Pancreas (tissue), 10 donors: ENCODE results near the gene TTC23L. TPM values are rescaled to one million over a fixed set of nuclear protein-coding genes. Genes with fewer than 3 reads are reported as not detected.

ENCODE experiments used
- ATAC-seq, 4 donors: fragments of 200-7000 bp; cut with Tn5 transposase; one replicate each; pipeline versions ENCODE4 v1.8.0 to v1.9.1; 2020; ENCODE audit warnings: mild to moderate bottlenecking in 4 of 4, moderate library complexity in 4 of 4
- DNase-seq, 6 donors: peaks; one replicate each; pipeline ENCODE4 v3.0.0-alpha.2; 2020
- FAIRE-seq: peaks from 2 replicates; lab custom pipeline; 2012; peaks lifted over from hg19 to GRCh38; lab: Jason Lieb, UNC
- H3K27ac ChIP-seq, 4 donors: fragments of 200-600 bp; sonication (generic); 1 replicate in 3 of 4; 2 replicates in 1 of 4; pipeline versions ENCODE4 v1.5.0 to v1.8.0; 2020
- H3K27me3 ChIP-seq, 4 donors: fragments of 200-600 bp; one replicate each; pipeline ENCODE4 v1.8.0; 2021
- H3K36me3 ChIP-seq, 3 donors: fragments of 200-600 bp; sonication (generic) in 1 of 3; one replicate each; pipeline versions ENCODE4 v1.5.0 to v1.8.0; 2020 to 2021
- H3K4me1 ChIP-seq, 3 donors: fragments of 200-600 bp; one replicate each; pipeline ENCODE4 v1.8.0; 2021
- H3K4me3 ChIP-seq, 4 donors: fragments of 200-600 bp; sonication (generic) in 2 of 4; one replicate each; pipeline versions ENCODE4 v1.5.0 to v1.8.0; 2020 to 2021
- H3K9me3 ChIP-seq, 4 donors: fragments of 200-600 bp; one replicate each; pipeline ENCODE4 v1.8.0; 2021
- WGBS, 2 donors: extraction: QIAGEN DNeasy Blood & Tissue Kit; methylation state at CpG; one replicate each; pipeline ENCODE4 v1.1.7; 2013; 5-methylcytosine and 5-hydroxymethylcytosine counted together
- intact Hi-C, 3 donors: fragments of 100-400 bp; cut with DNase I; formaldehyde crosslinking; loops; one replicate each; pipeline versions ENCODE4 v1.11.1 to v1.14.2; 2022
- polyA plus RNA-seq, 2 donors: library from polyadenylated mRNA; stranded (reverse); fragments of 200-250 nt; gene quantifications; one replicate each; pipeline ENCODE4 v1.2.3, GENCODE V29; 2013
- total RNA-seq, 6 donors: library from RNA; stranded (reverse); fragmentation: NEBNext Ultra II Directional in 4 of 6; extraction: Animal tissue kit (Norgen Biotek cat#: 25700) in 4 of 6; gene quantifications; one replicate each; pipeline versions ENCODE4 v1.2.1 to v1.2.4, GENCODE V29; 2021 to 2023
- TF ChIP-seq, protein P1 (sequence below), 4 donors: fragments of 200-600 bp; sonication (generic) in 3 of 4; IDR thresholded peaks; one replicate each; pipeline versions ENCODE4 v1.5.0 to v1.8.0; 2021; ENCODE audit warnings: antibody characterized with exemption in 4 of 4
- donor health status: healthy with polysubstance abuse.
- donor health status: DM: no; HTN: no; CAD: no; lungs with moderate emphysema.
- donor health status: DM: no; HTN: no; CAD: no.
- donor health status: control.
- donor health status: control.
- donor health status: Bipolar disorder and iron deficiency.
- donor health status: DM: yes; HTN: yes; CAD: no.
- donor health status: DM: no; HTN: no; CAD: no.
- donor health status: DM: no; HTN: no; CAD: no.
- donor health status: DM: yes; HTN: yes; CAD: no.

TTC23L gene
- total and polyA plus RNA-seq, 8 donors: 0.04 to 0.66 (median 0.19) TPM

DNA sequence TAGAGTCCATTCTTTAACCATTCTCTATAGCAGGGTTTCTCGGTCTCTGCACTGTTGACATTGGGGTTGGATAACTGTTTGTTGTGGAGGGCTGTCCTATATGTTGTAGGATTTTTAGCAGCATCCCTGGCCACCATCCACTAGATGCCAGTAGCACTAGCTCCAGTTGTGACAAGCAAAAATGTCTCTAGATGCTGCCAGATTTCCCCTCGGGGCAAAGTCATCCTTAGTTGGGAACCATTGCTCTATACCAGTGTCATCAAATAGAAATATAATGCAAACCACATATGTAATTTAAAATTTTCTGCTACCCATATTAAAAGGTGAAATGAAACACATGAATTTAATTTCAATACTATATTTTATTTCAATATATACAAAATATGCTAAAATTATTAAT is 2.9 kb downstream of the TTC23L start:
- TF ChIP-seq, protein P1, sequence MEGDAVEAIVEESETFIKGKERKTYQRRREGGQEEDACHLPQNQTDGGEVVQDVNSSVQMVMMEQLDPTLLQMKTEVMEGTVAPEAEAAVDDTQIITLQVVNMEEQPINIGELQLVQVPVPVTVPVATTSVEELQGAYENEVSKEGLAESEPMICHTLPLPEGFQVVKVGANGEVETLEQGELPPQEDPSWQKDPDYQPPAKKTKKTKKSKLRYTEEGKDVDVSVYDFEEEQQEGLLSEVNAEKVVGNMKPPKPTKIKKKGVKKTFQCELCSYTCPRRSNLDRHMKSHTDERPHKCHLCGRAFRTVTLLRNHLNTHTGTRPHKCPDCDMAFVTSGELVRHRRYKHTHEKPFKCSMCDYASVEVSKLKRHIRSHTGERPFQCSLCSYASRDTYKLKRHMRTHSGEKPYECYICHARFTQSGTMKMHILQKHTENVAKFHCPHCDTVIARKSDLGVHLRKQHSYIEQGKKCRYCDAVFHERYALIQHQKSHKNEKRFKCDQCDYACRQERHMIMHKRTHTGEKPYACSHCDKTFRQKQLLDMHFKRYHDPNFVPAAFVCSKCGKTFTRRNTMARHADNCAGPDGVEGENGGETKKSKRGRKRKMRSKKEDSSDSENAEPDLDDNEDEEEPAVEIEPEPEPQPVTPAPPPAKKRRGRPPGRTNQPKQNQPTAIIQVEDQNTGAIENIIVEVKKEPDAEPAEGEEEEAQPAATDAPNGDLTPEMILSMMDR (IDR thresholded peaks at IDR 0.05): no peak
- ATAC-seq (no peak), DNase-seq (no peak), FAIRE-seq (no peak)
- Histone ChIP-seq H3K4me3 (no peak overlapping the region), H3K36me3 (no peaks in the 10 kb centered on the region), H3K9me3 (no peaks in the 10 kb centered on the region), H3K4me1 (peaks cover 0 to 4% (median 0%) of the 10 kb centered on the region in 3 donors), H3K27me3 (no peaks in the 10 kb centered on the region), H3K27ac (no peak overlapping the region)
- 66 to 85% methylated on average over 2 of the region's 2 CpGs for WGBS, 2 donors
- intact Hi-C loops: no loop called here

DNA sequence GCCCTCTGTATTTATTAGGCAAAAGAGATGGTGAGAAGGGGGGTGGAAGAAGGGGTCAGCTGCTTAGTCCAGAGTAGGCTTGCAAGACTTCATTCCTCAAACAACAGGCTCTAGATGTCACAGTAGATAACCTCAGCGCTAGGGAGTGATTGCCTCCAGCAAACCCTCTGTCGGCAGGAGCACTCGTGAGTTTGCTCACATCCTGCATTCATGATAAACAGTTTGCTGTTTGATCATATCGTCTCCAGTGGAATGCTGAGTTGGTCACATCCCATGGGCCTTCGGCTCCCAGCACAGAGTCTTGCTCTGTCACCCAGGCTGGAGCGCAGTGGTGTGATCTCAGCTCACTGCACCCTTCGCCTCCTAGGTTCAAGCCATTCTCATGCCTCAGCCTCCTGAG is 3.6 kb downstream of the TTC23L start:
- Histone ChIP-seq H3K4me1 (peaks cover 0 to 4% (median 0%) of the 10 kb centered on the region in 3 donors), H3K36me3 (no peaks in the 10 kb centered on the region), H3K27me3 (no peaks in the 10 kb centered on the region), H3K4me3 (no peak overlapping the region), H3K9me3 (no peaks in the 10 kb centered on the region), H3K27ac (no peak overlapping the region)
- 89% methylated on average over 7 of the region's 7 CpGs for WGBS, 2 donors
- TF ChIP-seq, protein P1 (IDR thresholded peaks at IDR 0.05): no peak
- FAIRE-seq (no peak), DNase-seq (no peak), ATAC-seq (no peak)
- intact Hi-C loops: no loop called here

DNA sequence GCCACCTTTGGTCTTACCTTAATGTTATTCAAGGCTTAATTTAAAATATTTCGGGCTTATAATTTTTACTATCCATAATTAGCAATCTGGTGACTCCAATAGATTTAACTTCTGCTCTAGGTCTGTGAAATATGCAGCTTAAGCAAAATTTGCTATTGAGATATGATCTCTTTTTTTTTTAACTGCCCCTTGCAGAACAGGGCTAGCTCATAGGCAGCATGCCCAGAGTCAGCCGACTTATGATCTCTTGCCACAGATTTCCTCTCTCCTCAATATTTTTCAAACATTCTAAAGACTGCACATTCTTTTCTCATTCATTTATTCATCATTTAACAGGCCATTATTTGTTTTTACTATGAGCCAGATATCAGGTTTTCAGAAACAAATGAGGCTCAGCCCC is 4.5 kb downstream of the TTC23L start:
- intact Hi-C loops: no loop called here

DNA sequence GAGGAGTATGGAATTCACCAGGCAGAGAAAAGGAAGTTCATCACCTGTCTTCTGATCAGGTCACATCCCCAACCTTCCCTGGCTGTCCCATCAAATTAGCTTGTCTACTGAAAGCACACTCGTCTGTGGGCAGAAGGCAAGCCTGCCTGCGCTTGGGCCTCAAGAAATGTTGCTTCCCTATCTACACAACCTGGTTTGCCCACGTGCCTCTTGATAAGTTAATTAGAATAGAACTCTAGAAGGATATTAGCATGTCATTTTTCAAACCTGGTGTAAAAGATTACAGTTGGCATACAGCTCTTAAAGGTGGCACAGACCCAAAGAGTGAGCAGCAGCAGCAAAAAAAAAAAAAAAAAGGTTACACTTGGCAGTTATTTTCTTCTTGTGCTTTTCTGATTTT is 5.1 kb downstream of the TTC23L start:
- no peaks in the 10 kb centered on the region for H3K4me1 ChIP-seq
- FAIRE-seq (no peak), DNase-seq (no peak), ATAC-seq (no peak)
- 51 to 72% methylated on average over 3 of the region's 3 CpGs for WGBS, 2 donors
- intact Hi-C loops: no loop called here
- H3K27ac ChIP-seq: no peak overlapping the region
- no peaks in the 10 kb centered on the region for H3K27me3 ChIP-seq
- H3K9me3 ChIP-seq: no peaks in the 10 kb centered on the region
- no peak overlapping the region for H3K4me3 ChIP-seq
- TF ChIP-seq, protein P1 (IDR thresholded peaks at IDR 0.05): no peak
- H3K36me3 ChIP-seq: no peaks in the 10 kb centered on the region

More for the DNA sequence above, 4.5 kb downstream of the TTC23L start:
- no peak for FAIRE-seq
- no peaks in the 10 kb centered on the region for H3K9me3 ChIP-seq
- TF ChIP-seq, protein P1 (IDR thresholded peaks at IDR 0.05): no peak
- H3K4me1 ChIP-seq: peaks cover 0 to under 1% (median 0%) of the 10 kb centered on the region in 3 donors
- no peak for DNase-seq
- no peaks in the 10 kb centered on the region for H3K27me3 ChIP-seq
- H3K27ac ChIP-seq: no peak overlapping the region
- H3K36me3 ChIP-seq: no peaks in the 10 kb centered on the region
- no peak for ATAC-seq
- WGBS, 2 donors: 68% methylated on average over 2 of the region's 2 CpGs
- no peak overlapping the region for H3K4me3 ChIP-seq

DNA sequence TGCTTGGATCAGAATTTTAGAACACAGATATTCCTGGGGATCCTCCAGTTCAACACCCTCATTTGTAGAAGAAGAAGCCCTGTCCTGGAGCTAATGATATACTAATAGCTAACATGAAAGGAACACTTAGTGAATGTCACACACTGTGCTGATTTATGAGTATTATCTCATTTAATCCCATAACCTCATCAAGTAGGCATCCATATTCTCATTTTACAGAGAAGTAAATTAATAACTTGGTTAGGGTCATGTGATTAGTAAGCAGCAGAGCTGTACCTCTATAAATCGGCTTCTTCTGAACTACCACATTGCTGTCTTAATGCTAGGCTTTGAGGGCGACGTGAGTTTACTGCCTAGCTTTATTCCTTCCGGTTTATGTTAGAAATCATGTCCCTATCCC is 6.0 kb downstream of the TTC23L start:
- no peak for ATAC-seq
- intact Hi-C loops: no loop called here
- TF ChIP-seq, protein P1 (IDR thresholded peaks at IDR 0.05): no peak
- Histone ChIP-seq H3K9me3 (no peaks in the 10 kb centered on the region), H3K27ac (no peak overlapping the region), H3K4me1 (no peaks in the 10 kb centered on the region), H3K4me3 (no peak overlapping the region), H3K36me3 (no peaks in the 10 kb centered on the region), H3K27me3 (no peaks in the 10 kb centered on the region)
- no peak for FAIRE-seq
- DNase-seq: no peak
- WGBS, 2 donors: 66 to 71% methylated on average over 4 of the region's 4 CpGs
